Karpas-422 (cell line): ENCODE results near the gene INO80D. TPM values are rescaled to one million over a fixed set of nuclear protein-coding genes. Genes with fewer than 3 reads are reported as not detected.
"Not testable (repeated sequence)": the region's sequence is repeated elsewhere in the genome, so short reads cannot be mapped to it uniquely, and the experiment has no call there.

ENCODE experiments used
- DNase-seq: peaks from one replicate; pipeline ENCODE4 v3.0.0-alpha.2; 2015
- H2AFZ ChIP-seq: fragments of 200-600 bp; sonication (generic); 2 replicates; pipeline ENCODE4 v1.6.1; 2014; ENCODE audit warnings: antibody characterized with exemption, low read length, mixed read lengths
- H3K27ac ChIP-seq: fragments of 200-600 bp; sonication (generic); 2 replicates; pipeline ENCODE4 v1.5.1; 2014; ENCODE audit warnings: mild to moderate bottlenecking, low read length, moderate library complexity
- H3K27me3 ChIP-seq: fragments of 200-600 bp; sonication (generic); 2 replicates; pipeline ENCODE4 v1.6.1; 2014; ENCODE audit warnings: low read length, mixed read lengths
- H3K36me3 ChIP-seq: fragments of 200-600 bp; sonication (generic); 2 replicates; pipeline ENCODE4 v1.6.1; 2014; ENCODE audit warnings: low read length, mixed read lengths; ENCODE audit not compliant: insufficient read depth
- H3K4me1 ChIP-seq: fragments of 200-600 bp; sonication (generic); 2 replicates; pipeline ENCODE4 v1.6.1; 2014; ENCODE audit warnings: mild to moderate bottlenecking, low read length, mixed read lengths
- H3K4me2 ChIP-seq: fragments of 200-600 bp; sonication (generic); 2 replicates; pipeline ENCODE4 v1.6.1; 2014; ENCODE audit warnings: low read length, low read depth, mild to moderate bottlenecking; ENCODE audit not compliant: poor library complexity, severe bottlenecking
- H3K4me3 ChIP-seq: fragments of 200-600 bp; sonication (generic); 2 replicates; pipeline ENCODE4 v1.5.1; 2014; ENCODE audit warnings: mild to moderate bottlenecking, antibody characterized with exemption, low read length, mixed read lengths
- H3K79me2 ChIP-seq: fragments of 200-600 bp; sonication (generic); 2 replicates; pipeline ENCODE4 v1.6.1; 2014; ENCODE audit warnings: mild to moderate bottlenecking, low read length, mixed read lengths
- H3K9ac ChIP-seq: fragments of 200-600 bp; sonication (generic); 2 replicates; pipeline ENCODE4 v1.6.0; 2014; ENCODE audit warnings: low read length
- H3K9me2 ChIP-seq: fragments of 200-600 bp; sonication (generic), shearing (Covaris generic); replicated peaks from 2 replicates; pipeline ENCODE4 v1.6.0; 2014; ENCODE audit warnings: mild to moderate bottlenecking, low read length, moderate library complexity; ENCODE audit not compliant: insufficient read depth
- H3K9me3 ChIP-seq: fragments of 300-700, 200-600 bp; sonication (generic); 2 replicates; pipeline ENCODE4 v1.6.1; 2014; ENCODE audit warnings: low read length, mixed read lengths
- H4K20me1 ChIP-seq: fragments of 200-600 bp; sonication (generic); 2 replicates; pipeline ENCODE4 v1.6.1; 2014; ENCODE audit warnings: mild to moderate bottlenecking, antibody characterized with exemption, low read length, low read depth; ENCODE audit not compliant: insufficient read depth
- total RNA-seq: library from RNA; depleted of rRNA; stranded (reverse); fragments of >200 nt; shearing (Covaris generic); gene quantifications from 2 replicates; pipeline ENCODE4 v1.2.3, GENCODE V29; 2014; ENCODE audit warnings: low replicate concordance

Gene INO80D
- total RNA-seq, 1 experiment from 2014 or later = 14.8 TPM

DNA sequence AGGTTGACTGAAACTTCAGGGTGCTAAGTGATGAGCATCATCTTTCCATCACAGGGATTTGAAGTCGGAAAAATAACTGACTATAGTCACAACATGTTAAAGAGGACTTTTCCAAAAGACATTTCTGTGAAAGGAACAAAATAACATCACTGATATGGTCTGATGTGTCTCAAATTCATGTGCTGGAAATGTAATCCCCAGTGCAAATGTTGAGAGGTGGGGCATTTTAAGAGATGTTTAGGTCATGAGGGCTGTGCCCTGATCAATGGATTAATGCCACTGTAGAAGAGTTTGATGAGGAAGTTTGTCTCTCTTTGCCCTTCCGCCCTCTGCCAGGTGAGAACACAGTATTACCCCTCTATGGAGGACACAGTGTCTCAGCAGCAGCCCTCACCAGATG, 95.9 kb downstream of the INO80D start:
- no peak overlapping the region for H3K9ac ChIP-seq
- H3K4me3 ChIP-seq = no peak overlapping the region
- H3K36me3 ChIP-seq = 0 out of 2 replicates have a peak, but pooled peaks cover 3% of the 10 kb centered on the region
- no peak overlapping the region for H3K4me2 ChIP-seq
- no peaks in the 10 kb centered on the region for H4K20me1 ChIP-seq
- H2AFZ ChIP-seq = no peak overlapping the region
- DNase-seq = no peak
- no peaks in the 10 kb centered on the region for H3K9me2 ChIP-seq
- H3K27me3 ChIP-seq = no peaks in the 10 kb centered on the region
- no peaks in the 10 kb centered on the region for H3K4me1 ChIP-seq
- no peaks in the 10 kb centered on the region for H3K79me2 ChIP-seq
- H3K9me3 ChIP-seq = no peaks in the 10 kb centered on the region
- H3K27ac ChIP-seq = no peak overlapping the region

- Histone ChIP-seq H2AFZ (no peak overlapping the region), H3K27ac (no peak overlapping the region), H3K27me3 (no peaks in the 10 kb centered on the region), H3K4me3 (no peak overlapping the region), H3K4me2 (no peak overlapping the region), H3K4me1 (no peaks in the 10 kb centered on the region), H3K9me2 (no peaks in the 10 kb centered on the region), H3K79me2 (no peaks in the 10 kb centered on the region), H4K20me1 (no peaks in the 10 kb centered on the region), H3K9ac (no peak overlapping the region), H3K36me3 (0 out of 2 replicates have a peak, but pooled peaks cover 3% of the 10 kb centered on the region), H3K9me3 (no peaks in the 10 kb centered on the region)
- DNase-seq = no peak
Observed at GRCh38 chr2:205989271-205990071, 96.5 kb downstream of the INO80D start.

DNA sequence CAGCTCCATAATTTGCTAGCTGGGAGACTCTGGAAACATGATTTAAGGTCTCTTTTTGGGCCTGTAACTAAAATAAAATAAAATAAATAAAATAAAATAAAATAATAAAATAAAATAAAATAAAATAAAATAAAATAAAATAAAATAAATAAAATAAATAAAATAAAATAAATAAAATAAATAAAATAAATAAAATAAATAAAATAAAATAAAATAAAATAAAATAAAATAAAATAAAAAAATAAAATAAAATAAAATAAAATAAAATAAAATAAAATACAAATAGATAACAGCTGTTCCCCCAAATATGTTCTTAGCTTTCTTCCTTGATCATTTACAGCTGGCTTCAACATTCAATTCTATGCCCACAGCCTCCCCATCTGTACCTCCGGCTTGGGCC, 97.3 kb downstream of the INO80D start:
- not testable (repeated sequence) for H3K4me2 ChIP-seq, H3K27ac ChIP-seq, H3K9ac ChIP-seq, H3K4me3 ChIP-seq, DNase-seq, H3K36me3 ChIP-seq, H3K79me2 ChIP-seq, H3K4me1 ChIP-seq, H3K27me3 ChIP-seq, H3K9me3 ChIP-seq, H2AFZ ChIP-seq, H4K20me1 ChIP-seq, H3K9me2 ChIP-seq

GRCh38 chr2:205988274-205988673, 97.7 kb downstream of the INO80D start:
- no peak overlapping the region for H3K4me3 ChIP-seq
- 0 out of 2 replicates have a peak, but pooled peaks cover under 1% of the 10 kb centered on the region for H3K36me3 ChIP-seq
- no peaks in the 10 kb centered on the region for H3K4me1 ChIP-seq
- H3K9me2 ChIP-seq = no peaks in the 10 kb centered on the region
- no peak overlapping the region for H2AFZ ChIP-seq
- no peak overlapping the region for H3K27ac ChIP-seq
- DNase-seq = no peak
- no peaks in the 10 kb centered on the region for H3K27me3 ChIP-seq
- no peaks in the 10 kb centered on the region for H3K9me3 ChIP-seq
- H3K4me2 ChIP-seq = no peak overlapping the region
- no peak overlapping the region for H3K9ac ChIP-seq
- no peaks in the 10 kb centered on the region for H3K79me2 ChIP-seq
- H4K20me1 ChIP-seq = no peaks in the 10 kb centered on the region

DNA sequence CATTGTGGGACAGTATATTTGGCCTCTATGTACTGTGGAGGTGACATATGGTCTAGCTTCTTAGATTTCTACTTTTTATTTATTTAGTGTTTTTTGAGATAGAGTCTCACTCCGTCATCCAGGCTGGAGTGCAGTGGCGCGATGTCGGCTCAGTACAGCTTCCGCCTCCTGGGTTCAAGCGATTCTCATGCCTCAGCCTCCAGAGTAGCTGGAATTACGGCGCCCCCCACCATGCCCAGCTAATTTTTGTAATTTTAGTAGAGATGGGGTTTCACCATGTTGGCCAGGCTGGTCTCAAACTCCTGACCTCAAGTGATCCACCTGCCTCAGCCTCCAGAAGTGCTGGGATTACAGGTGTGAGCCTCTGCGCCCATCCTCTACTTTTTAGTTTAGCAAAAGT, 99.6 kb downstream of the INO80D start:
- H3K4me1 ChIP-seq, H3K9me3 ChIP-seq, H3K4me2 ChIP-seq, H4K20me1 ChIP-seq, DNase-seq, H3K36me3 ChIP-seq, H3K27ac ChIP-seq, H3K9me2 ChIP-seq, H3K4me3 ChIP-seq, H3K9ac ChIP-seq, H3K27me3 ChIP-seq, H2AFZ ChIP-seq, H3K79me2 ChIP-seq: not testable (repeated sequence)

- Histone ChIP-seq H4K20me1 (no peaks in the 10 kb centered on the region), H3K27ac (no peak overlapping the region), H3K27me3 (no peaks in the 10 kb centered on the region), H3K79me2 (no peaks in the 10 kb centered on the region), H3K9me2 (no peaks in the 10 kb centered on the region), H3K4me1 (no peaks in the 10 kb centered on the region), H3K9ac (no peak overlapping the region), H2AFZ (no peak overlapping the region), H3K9me3 (no peaks in the 10 kb centered on the region), H3K4me3 (no peak overlapping the region), H3K4me2 (no peak overlapping the region), H3K36me3 (no peaks in the 10 kb centered on the region)
- DNase-seq = no peak
Observed at GRCh38 chr2:205984381-205984780, 101.6 kb downstream of the INO80D start.

GRCh38 chr2:205982776-205983327, 103.1 kb downstream of the INO80D start:
- Histone ChIP-seq H3K4me3 (no peak overlapping the region), H4K20me1 (no peaks in the 10 kb centered on the region)

DNA sequence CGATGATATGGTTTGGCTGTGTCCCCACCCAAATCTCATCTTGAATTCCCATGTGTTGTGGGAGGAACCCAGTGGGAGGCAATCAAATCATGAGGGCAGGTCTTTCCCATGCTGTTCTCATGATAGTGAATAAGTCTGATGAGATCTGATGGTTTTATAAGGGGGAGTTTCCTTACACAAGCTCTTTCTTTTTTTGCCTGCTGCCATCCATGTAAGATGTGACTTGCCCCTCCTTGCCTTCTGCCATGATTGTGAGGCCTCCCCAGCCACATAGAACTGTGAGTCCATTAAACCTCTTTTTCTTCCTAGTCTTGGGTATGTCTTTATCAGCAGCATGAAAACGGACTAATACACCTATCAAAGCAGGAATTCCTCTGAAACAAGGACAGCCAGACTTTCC, 107.2 kb downstream of the INO80D start:
- not testable (repeated sequence) for H3K27ac ChIP-seq, H3K36me3 ChIP-seq, H3K4me2 ChIP-seq, H3K79me2 ChIP-seq, H4K20me1 ChIP-seq, H3K27me3 ChIP-seq, H3K4me3 ChIP-seq, H3K9me3 ChIP-seq, H3K9me2 ChIP-seq, H2AFZ ChIP-seq, DNase-seq, H3K9ac ChIP-seq, H3K4me1 ChIP-seq

More at GRCh38 chr2:205982776-205983327, 103.1 kb downstream of the INO80D start:
- Histone ChIP-seq H3K36me3 (no peaks in the 10 kb centered on the region), H3K79me2 (no peaks in the 10 kb centered on the region), H3K27me3 (no peaks in the 10 kb centered on the region), H3K9ac (no peak overlapping the region), H2AFZ (no peak overlapping the region), H3K4me1 (no peaks in the 10 kb centered on the region), H3K27ac (no peak overlapping the region), H3K9me3 (no peaks in the 10 kb centered on the region), H3K9me2 (no peaks in the 10 kb centered on the region), H3K4me2 (no peak overlapping the region)
- no peak for DNase-seq
